ENCODE data around the gene ZNF101.

Gene ZNF101

GRCh38 chr19:19721896-19722295, 53.3 kb downstream of the ZNF101 start:
- no peak for DNase-seq

GRCh38 chr19:19732579-19733501, 64.2 kb downstream of the ZNF101 start, which contains the start of gene ZNF14:
Gene ZNF14 (minus strand): TSS chr19:19733112. CDS start chr19:19732958, 154 bp downstream.
- peak; percentile 84 for DNase-seq

Data from T-helper 9 cell (primary cell).